HEK293 (cell line): ENCODE data around the gene IL17REL.

Source experiments
- BCL11A ChIP-seq: fragments of 450-650 bp; formaldehyde crosslinking; IDR thresholded peaks from 2 replicates; pipeline ENCODE4 v1.5.1; 2016; ENCODE audit warnings: low read depth, missing biosample characterization, missing genetic modification characterization
- GLIS2 ChIP-seq: fragments of 450-650 bp; formaldehyde crosslinking; IDR thresholded peaks from 2 replicates; pipeline ENCODE4 v1.5.1; 2016; ENCODE audit warnings: missing biosample characterization, missing genetic modification characterization
- PBX3 ChIP-seq: sonication (generic); formaldehyde crosslinking; IDR thresholded peaks from 2 replicates; pipeline ENCODE4 v1.8.1; 2022; ENCODE audit warnings: mild to moderate bottlenecking, moderate library complexity, missing genetic modification reagents
- SCRT2 ChIP-seq: fragments of 450-650 bp; formaldehyde crosslinking; IDR thresholded peaks from 2 replicates; pipeline ENCODE4 v1.5.1; 2016; ENCODE audit warnings: missing biosample characterization, missing genetic modification characterization
- ZBTB26 ChIP-seq: fragments of 450-650 bp; formaldehyde crosslinking; optimal IDR thresholded peaks from 2 replicates; pipeline ENCODE3; 2016; ENCODE audit warnings: missing biosample characterization, mild to moderate bottlenecking, missing genetic modification characterization
- ZBTB48 ChIP-seq: fragments of 450-650 bp; formaldehyde crosslinking; IDR thresholded peaks from 2 replicates; pipeline ENCODE4 v1.5.1; 2016; ENCODE audit warnings: missing biosample characterization, missing genetic modification characterization
- ZBTB7A ChIP-seq: fragments of 450-650 bp; formaldehyde crosslinking; IDR thresholded peaks from 2 replicates; pipeline ENCODE4 v1.5.1; 2016; ENCODE audit warnings: low read depth, missing biosample characterization, missing genetic modification characterization
- ZEB2 ChIP-seq: fragments of 450-650 bp; formaldehyde crosslinking; IDR thresholded peaks from 2 replicates; pipeline ENCODE4 v1.5.1; 2016; ENCODE audit warnings: missing biosample characterization, missing genetic modification characterization
- ZNF121 ChIP-seq: fragments of 450-650 bp; formaldehyde crosslinking; IDR thresholded peaks from 2 replicates; pipeline ENCODE4 v1.5.1; 2016; ENCODE audit warnings: missing biosample characterization, missing genetic modification characterization
- ZNF391 ChIP-seq: fragments of 450-650 bp; formaldehyde crosslinking; IDR thresholded peaks from 2 replicates; pipeline ENCODE4 v1.5.1; 2016; ENCODE audit warnings: low read depth, missing biosample characterization, missing genetic modification characterization, borderline replicate concordance
- ZNF555 ChIP-seq: fragments of 450-650 bp; formaldehyde crosslinking; conservative IDR thresholded peaks from 2 replicates; pipeline ENCODE4 v1.5.1; 2017; ENCODE audit warnings: missing biosample characterization, mild to moderate bottlenecking, missing genetic modification characterization, inconsistent platforms
- ZNF610 ChIP-seq: fragments of 450-650 bp; formaldehyde crosslinking; IDR thresholded peaks from 2 replicates; pipeline ENCODE4 v1.5.1; 2016; ENCODE audit warnings: missing biosample characterization, missing genetic modification characterization, borderline replicate concordance
- ZNF664 ChIP-seq: fragments of 450-650 bp; formaldehyde crosslinking; IDR thresholded peaks from 2 replicates; pipeline ENCODE4 v1.5.1; 2016; ENCODE audit warnings: missing biosample characterization, missing genetic modification characterization
- ZNF677 ChIP-seq: fragments of 450-650 bp; IDR thresholded peaks from 2 replicates; pipeline ENCODE4 v1.5.0; 2018; ENCODE audit warnings: missing biosample characterization, mild to moderate bottlenecking, missing genetic modification characterization, moderate library complexity
- ZNF843 ChIP-seq: fragments of 450-650 bp; formaldehyde crosslinking; IDR thresholded peaks from 2 replicates; pipeline ENCODE4 v1.5.1; 2016; ENCODE audit warnings: missing biosample characterization, missing genetic modification characterization
- TF ChIP-seq, protein P1 (sequence below): fragments of 450-650 bp; formaldehyde crosslinking; IDR thresholded peaks from 2 replicates; pipeline ENCODE4 v1.5.1; 2016; ENCODE audit warnings: missing biosample characterization, missing genetic modification characterization
- TF ChIP-seq, protein P2 (sequence below): fragments of 450-650 bp; formaldehyde crosslinking; conservative IDR thresholded peaks from 2 replicates; pipeline ENCODE4 v1.5.1; 2016; ENCODE audit warnings: low read depth, missing biosample characterization, missing genetic modification characterization
- TF ChIP-seq, protein P3 (sequence below): fragments of 450-650 bp; formaldehyde crosslinking; IDR thresholded peaks from 2 replicates; pipeline ENCODE4 v1.5.1; 2016; ENCODE audit warnings: missing biosample characterization, missing genetic modification characterization

IL17REL gene

DNA sequence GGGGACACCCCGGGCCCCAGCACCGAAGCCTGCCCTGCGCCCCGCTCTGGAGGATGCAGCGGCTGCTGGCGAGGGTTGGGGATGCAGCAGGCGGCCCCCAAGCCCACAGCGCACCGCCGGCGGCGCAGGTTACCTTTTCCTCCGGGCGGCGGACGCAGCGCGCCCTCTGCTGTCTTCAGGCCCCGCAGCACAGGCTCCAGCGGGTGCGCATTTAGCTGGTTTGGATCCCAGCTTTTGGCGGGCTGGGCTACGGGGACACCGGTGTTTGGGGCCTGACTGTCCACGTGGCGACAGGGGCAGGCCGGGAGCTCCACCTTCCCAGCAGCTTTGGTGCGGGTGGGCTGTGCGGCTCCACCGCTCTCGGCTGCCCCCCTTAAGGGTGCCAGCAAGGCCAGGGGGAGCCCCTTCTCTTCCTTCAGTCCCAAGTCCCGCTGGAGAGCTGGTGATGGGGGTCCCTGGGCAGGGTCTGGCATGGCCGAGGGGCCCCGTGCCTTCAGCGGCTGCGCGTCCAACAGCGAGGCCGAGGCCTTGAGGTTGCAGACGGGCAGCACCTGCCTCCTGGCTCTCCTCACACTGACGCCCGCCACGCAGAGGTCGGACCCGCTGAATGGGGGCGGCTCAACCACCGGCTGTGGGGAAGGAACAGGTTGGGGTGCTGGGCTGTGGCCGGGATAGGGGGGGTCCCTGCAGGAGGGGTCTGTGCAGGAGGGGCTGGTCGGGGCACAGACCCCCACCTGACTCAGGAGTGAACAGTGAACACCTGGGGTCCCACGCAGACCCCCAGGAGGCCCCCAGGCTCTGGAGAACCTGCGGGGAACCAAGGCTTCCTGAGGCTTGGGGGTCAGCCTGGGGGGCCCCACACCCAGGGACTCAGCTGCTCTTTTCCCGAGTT, 18.0 kb upstream of the IL17REL start (continued):
- TF ChIP-seq ZNF391 = peak; percentile 42; the same call in 1 of the 2 replicates
- TF ChIP-seq SCRT2 (tag by site-specific recombination) = no peak
- TF ChIP-seq ZNF121 (tag by site-specific recombination) = no peak
- TF ChIP-seq, protein P1, sequence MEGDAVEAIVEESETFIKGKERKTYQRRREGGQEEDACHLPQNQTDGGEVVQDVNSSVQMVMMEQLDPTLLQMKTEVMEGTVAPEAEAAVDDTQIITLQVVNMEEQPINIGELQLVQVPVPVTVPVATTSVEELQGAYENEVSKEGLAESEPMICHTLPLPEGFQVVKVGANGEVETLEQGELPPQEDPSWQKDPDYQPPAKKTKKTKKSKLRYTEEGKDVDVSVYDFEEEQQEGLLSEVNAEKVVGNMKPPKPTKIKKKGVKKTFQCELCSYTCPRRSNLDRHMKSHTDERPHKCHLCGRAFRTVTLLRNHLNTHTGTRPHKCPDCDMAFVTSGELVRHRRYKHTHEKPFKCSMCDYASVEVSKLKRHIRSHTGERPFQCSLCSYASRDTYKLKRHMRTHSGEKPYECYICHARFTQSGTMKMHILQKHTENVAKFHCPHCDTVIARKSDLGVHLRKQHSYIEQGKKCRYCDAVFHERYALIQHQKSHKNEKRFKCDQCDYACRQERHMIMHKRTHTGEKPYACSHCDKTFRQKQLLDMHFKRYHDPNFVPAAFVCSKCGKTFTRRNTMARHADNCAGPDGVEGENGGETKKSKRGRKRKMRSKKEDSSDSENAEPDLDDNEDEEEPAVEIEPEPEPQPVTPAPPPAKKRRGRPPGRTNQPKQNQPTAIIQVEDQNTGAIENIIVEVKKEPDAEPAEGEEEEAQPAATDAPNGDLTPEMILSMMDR (tag by site-specific recombination) = peak; percentile 98
- no peak for TF ChIP-seq ZNF664 (tag by site-specific recombination)
- TF ChIP-seq GLIS2 = peak; percentile 64; the same call in 1 of the 2 replicates
- 0 out of 2 replicates have a peak, but pooled peaks have one; percentile 20 for TF ChIP-seq ZBTB7A (tag by site-specific recombination)
- peak; percentile 38; the same call in 1 of the 2 replicates for TF ChIP-seq ZEB2 (tag by site-specific recombination)
- 0 out of 2 replicates have a peak, but pooled peaks have one; percentile 27 for TF ChIP-seq ZBTB48 (tag by site-specific recombination)
- no peak for TF ChIP-seq ZNF843 (tag by site-specific recombination)
- TF ChIP-seq, protein P2, sequence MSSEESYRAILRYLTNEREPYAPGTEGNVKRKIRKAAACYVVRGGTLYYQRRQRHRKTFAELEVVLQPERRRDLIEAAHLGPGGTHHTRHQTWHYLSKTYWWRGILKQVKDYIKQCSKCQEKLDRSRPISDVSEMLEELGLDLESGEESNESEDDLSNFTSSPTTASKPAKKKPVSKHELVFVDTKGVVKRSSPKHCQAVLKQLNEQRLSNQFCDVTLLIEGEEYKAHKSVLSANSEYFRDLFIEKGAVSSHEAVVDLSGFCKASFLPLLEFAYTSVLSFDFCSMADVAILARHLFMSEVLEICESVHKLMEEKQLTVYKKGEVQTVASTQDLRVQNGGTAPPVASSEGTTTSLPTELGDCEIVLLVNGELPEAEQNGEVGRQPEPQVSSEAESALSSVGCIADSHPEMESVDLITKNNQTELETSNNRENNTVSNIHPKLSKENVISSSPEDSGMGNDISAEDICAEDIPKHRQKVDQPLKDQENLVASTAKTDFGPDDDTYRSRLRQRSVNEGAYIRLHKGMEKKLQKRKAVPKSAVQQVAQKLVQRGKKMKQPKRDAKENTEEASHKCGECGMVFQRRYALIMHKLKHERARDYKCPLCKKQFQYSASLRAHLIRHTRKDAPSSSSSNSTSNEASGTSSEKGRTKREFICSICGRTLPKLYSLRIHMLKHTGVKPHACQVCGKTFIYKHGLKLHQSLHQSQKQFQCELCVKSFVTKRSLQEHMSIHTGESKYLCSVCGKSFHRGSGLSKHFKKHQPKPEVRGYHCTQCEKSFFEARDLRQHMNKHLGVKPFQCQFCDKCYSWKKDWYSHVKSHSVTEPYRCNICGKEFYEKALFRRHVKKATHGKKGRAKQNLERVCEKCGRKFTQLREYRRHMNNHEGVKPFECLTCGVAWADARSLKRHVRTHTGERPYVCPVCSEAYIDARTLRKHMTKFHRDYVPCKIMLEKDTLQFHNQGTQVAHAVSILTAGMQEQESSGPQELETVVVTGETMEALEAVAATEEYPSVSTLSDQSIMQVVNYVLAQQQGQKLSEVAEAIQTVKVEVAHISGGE = no peak
- peak; percentile 39 for TF ChIP-seq ZBTB26 (tag by site-specific recombination)
- TF ChIP-seq ZNF677 (tag by site-specific recombination) = no peak
- TF ChIP-seq ZNF555 = no peak
- 0 out of 2 replicates have a peak, but pooled peaks have one; percentile 17 for TF ChIP-seq ZNF610
- TF ChIP-seq BCL11A (tag by site-specific recombination) = no peak
- peak; percentile 85 for TF ChIP-seq PBX3 (CRISPR knock-in tag)
- TF ChIP-seq, protein P3, sequence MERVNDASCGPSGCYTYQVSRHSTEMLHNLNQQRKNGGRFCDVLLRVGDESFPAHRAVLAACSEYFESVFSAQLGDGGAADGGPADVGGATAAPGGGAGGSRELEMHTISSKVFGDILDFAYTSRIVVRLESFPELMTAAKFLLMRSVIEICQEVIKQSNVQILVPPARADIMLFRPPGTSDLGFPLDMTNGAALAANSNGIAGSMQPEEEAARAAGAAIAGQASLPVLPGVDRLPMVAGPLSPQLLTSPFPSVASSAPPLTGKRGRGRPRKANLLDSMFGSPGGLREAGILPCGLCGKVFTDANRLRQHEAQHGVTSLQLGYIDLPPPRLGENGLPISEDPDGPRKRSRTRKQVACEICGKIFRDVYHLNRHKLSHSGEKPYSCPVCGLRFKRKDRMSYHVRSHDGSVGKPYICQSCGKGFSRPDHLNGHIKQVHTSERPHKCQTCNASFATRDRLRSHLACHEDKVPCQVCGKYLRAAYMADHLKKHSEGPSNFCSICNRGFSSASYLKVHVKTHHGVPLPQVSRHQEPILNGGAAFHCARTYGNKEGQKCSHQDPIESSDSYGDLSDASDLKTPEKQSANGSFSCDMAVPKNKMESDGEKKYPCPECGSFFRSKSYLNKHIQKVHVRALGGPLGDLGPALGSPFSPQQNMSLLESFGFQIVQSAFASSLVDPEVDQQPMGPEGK (tag by site-specific recombination) = peak; percentile 56
- TF ChIP-seq, all 188 proteins: peak for 20
